ENCODE data around the gene SLC4A2.
"Not testable (repeated sequence)": the region's sequence is repeated elsewhere in the genome, so short reads cannot be mapped to it uniquely, and the experiment has no call there.

Gene SLC4A2

GRCh38 chr7:151059367-151060112 lies at the start of gene SLC4A2:
Gene SLC4A2 (plus strand): TSS chr7:151059589. CDS start chr7:151061988, 2,399 bp downstream.
- DNase-seq, result peak; percentile 63 to 67

- no peak for DNase-seq
Observed at GRCh38 chr7:151010037-151010306, 49.4 kb upstream of the SLC4A2 start.

- DNase-seq, result peak; percentile 55 to 66
Observed at GRCh38 chr7:151010307-151011096, 48.9 kb upstream of the SLC4A2 start.

- no peak for DNase-seq
Observed at GRCh38 chr7:151011097-151011409, 48.3 kb upstream of the SLC4A2 start.

DNA sequence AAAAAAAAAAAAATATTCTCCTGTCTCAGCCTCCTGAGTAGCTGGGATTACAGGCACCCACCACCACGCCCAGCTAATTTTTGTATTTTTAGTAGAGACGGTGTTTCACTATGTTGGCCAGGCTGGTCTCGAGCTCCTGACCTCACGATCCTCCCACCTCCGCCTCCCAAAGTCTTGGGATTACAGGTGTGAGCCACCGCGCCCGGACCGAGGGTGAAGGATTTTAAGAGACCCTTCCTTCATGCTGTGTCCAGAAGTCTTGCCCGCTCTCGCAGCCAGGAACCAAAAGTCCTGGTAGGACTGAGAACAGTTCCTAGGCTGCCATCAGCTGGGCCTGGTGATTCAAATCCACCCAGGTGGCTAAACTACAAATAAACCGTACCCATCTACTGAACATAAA lies 47.8 kb upstream of the SLC4A2 start:
- DNase-seq, result not testable (repeated sequence)

DNA sequence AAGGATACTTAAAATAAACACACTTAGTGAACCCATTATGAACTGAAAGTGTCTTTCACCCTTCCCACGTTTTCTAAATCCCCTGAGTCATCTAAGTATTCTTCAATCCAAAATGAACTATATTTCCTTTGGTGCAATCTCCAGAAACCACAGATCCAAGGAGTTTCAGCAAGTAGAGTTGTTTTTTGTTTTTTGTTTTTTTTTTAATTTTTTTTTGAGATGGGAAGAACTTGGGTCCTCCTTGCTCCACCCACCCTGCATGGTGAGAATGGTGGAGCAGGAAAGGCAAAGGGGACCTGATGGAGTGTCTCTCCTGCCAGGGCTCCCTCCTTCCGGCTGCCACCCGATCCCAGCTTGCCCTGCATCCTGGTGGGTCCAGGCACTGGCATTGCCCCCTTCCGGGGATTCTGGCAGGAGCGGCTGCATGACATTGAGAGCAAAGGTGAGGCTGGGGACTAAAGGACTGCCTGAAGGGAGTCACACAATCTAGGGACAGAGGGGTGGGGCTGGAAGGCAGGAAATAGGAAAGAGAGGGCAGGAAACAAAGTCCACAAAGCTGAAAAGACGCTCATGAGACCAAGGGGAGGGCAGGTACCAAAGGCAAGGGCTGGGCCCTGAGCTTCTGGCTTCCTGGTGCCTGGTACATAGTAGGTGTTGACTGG lies 47.2 kb upstream of the SLC4A2 start:
- no peak for DNase-seq

DNA sequence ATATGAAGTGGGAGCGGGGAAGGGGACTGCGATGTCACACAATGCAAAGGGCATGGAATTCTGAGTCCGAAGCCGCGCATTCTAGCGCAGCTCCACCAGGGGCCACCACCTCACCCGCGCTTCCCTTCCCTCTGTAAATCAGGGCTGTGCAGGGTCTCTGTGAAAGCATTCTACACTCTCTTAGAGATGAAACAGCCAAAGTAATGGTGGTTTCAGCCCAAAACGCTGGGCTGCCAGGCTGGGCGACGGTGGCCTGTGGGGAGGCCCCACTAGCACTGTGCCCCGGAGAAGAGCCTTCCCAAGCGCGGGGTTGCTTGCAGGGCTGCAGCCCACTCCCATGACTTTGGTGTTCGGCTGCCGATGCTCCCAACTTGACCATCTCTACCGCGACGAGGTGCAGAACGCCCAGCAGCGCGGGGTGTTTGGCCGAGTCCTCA lies 46.5 kb upstream of the SLC4A2 start:
- DNase-seq, result peak; percentile 23 to 57

- no peak for DNase-seq
Observed at GRCh38 chr7:151013356-151013732, 46.0 kb upstream of the SLC4A2 start.

DNA sequence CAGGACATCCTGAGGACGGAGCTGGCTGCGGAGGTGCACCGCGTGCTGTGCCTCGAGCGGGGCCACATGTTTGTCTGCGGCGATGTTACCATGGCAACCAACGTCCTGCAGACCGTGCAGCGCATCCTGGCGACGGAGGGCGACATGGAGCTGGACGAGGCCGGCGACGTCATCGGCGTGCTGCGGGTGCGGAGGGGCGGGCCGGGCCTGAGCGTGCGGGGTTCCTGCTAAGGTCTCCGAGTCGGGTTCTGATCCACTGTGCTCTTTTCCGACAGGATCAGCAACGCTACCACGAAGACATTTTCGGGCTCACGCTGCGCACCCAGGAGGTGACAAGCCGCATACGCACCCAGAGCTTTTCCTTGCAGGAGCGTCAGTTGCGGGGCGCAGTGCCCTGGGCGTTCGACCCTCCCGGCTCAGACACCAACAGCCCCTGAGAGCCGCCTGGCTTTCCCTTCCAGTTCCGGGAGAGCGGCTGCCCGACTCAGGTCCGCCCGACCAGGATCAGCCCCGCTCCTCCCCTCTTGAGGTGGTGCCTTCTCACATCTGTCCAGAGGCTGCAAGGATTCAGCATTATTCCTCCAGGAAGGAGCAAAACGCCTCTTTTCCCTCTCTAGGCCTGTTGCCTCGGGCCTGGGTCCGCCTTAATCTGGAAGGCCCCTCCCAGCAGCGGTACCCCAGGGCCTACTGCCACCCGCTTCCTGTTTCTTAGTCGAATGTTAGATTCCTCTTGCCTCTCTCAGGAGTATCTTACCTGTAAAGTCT lies 45.5 kb upstream of the SLC4A2 start:
- peak; percentile 53 to 62 for DNase-seq

GRCh38 chr7:151014950-151015349 lies 44.4 kb upstream of the SLC4A2 start:
- DNase-seq, result no peak

DNA sequence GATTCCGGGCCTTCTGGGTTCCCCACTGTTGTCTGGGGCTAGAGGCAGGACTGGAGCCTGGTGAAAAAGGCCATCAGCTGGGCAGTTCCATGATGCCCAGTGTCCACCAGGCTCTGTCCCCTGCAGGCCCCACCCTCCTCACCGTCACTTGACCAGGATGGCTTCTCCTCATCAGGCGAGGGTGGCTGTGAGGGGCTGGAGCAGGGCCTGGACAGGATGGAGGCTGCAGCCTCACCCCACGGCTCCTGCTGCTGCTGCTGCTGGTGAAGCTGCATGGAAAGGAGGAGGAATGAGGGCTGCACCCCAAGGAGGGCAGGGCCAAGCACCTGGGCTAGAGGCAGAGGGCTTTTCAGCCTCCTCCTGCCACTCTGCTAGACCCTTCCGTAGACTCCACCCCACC lies 43.4 kb upstream of the SLC4A2 start:
- DNase-seq, result no peak

GRCh38 chr7:151016505-151016904 lies 42.9 kb upstream of the SLC4A2 start:
- DNase-seq, result no peak

GRCh38 chr7:151016942-151017341 lies 42.4 kb upstream of the SLC4A2 start:
- no peak for DNase-seq

DNA sequence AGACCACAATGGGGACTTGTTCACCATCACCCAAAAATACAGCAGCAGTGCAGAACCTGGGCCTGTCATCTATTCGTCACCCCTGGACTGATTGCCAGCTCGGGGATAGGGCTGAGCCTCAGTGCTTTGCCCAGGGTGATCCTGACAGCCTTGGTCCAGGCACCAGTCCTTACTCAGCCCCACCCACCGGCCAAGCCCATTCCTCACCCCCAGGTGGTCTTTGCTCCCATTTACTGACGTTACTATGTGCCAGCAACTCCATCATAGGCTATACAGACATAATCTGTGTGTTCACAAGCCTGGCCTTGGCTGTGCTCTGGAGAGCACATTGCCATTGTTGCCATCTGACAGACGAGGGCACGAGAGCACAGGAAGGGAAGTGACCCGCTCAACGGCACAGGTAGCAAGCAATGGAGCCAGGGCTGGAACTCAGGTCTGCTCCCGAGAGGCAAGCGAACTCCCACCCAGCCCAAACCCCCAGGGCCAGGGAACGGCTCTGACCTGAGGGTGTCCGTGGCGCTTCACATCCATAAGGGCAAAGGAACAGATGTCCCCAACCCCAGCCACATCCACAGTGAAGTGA lies 41.9 kb upstream of the SLC4A2 start:
- no peak for DNase-seq

GRCh38 chr7:151017953-151018420 lies 41.4 kb upstream of the SLC4A2 start:
- DNase-seq, result peak; percentile 44 to 68

- DNase-seq, result no peak
Observed at GRCh38 chr7:151018421-151019129, 40.8 kb upstream of the SLC4A2 start.

GRCh38 chr7:151019130-151019447 lies 40.3 kb upstream of the SLC4A2 start:
- DNase-seq, result no peak

DNA sequence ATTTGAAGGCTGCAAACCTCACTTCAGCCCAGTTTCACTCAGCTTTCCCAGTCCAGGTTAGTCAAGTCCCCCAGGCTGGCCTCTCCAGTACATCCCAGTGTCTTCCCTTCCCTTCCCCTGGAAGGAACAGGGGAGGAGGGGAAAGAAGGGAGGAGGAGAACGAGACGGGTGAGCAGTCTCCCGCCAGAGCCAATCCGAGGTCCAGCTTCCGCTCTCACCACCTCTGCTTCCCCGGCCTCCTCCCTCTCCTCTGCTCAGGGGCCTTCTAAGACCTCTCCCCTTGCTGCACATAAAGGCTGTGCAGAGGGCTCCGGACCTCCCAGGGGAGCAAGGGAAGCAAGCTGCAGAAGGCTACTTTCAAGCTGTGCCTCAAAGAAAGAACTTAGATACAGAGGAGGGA lies 39.2 kb upstream of the SLC4A2 start:
- no peak for DNase-seq

- no peak for DNase-seq
Observed at GRCh38 chr7:151023232-151023631, 36.2 kb upstream of the SLC4A2 start.

DNA sequence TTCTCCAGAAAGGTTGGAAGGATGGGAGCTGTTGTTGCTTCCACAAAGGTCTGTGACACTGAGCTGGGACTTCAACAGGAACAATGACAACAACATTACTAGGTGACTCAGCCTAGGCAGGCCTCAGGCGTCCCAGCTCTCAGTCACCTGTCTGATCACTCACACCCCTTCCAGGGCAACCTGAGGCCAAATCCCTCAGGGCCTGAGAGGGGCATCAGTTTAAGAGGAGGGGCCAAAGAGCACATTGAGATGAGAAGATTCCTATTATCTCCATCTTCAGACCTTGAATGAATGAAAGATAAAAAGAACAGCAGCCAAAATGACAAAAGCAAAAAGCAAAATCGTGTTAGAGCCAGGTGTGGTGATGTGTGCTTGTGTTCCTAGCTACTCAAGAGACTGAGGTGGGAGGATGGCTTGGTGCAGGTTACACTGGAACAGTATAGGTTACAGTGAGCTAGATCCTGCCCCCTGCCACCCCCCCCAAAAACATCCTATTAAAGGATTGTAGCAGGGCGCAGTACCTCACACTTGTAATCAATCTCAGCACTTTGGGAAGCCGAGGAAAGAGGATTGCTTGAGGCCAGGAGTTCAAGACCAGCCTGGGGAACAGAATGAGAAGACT lies 34.8 kb upstream of the SLC4A2 start, which contains the start of gene ATG9B:
Gene ATG9B (minus strand): TSS at position 60 of the 622 bp plus-strand sequence. CDS start 71 bp downstream, outside the sequence.
- no peak for DNase-seq

- no peak for DNase-seq
Observed at GRCh38 chr7:151025924-151026671, 33.3 kb upstream of the SLC4A2 start.
